ENCODE data around the gene COBL. TPM values are rescaled to one million over a fixed set of nuclear protein-coding genes. Genes with fewer than 3 reads are reported as not detected.

Gene COBL
- total and polyA plus RNA-seq, 10 of the 15 experiments (the other 5 are each of a cell fraction or from before 2014, with no cell fraction given), result 0.21 TPM; not detected in 9

- TF ChIP-seq ZBTB40 (IDR thresholded peaks at IDR 0.05; ENCODE audit: borderline replicate concordance) (no peak), KDM1A (IDR thresholded peaks at IDR 0.05; ENCODE audit: borderline replicate concordance) (no peak), SMARCA5 (IDR thresholded peaks at IDR 0.05) (no peak), STAT3 (IDR thresholded peaks at IDR 0.05; ENCODE audit: low read depth, low read length) (no peak), BHLHE40 (IDR thresholded peaks at IDR 0.05; ENCODE audit: borderline replicate concordance in 1 of 2, low read depth in 2 of 2, low read length in 1 of 2) (no peak)
Measured at GRCh38 chr7:51068401-51068800, 248.2 kb downstream of the COBL start (continued).

GRCh38 chr7:51067757-51068156, 248.9 kb downstream of the COBL start:
- ChIA-PET CTCF (interaction anchor here (1.0 to 1.7 kb wide), 5 partner anchors 15 to 972 kb away, joined by 3 to 6 read pairs (median 3); a partner anchor contains a TSS), POLR2A (no interaction called here), SMC1A (ENCODE audit: uncharacterized antibody, unreplicated experiment) (interaction anchor here (1.5 kb wide), 1 partner anchor 93 kb away, joined by 6 read pairs; no protein-coding TSS in a partner anchor), RAD21 (ENCODE audit: unreplicated experiment) (interaction anchor here (1.1 kb wide), 1 partner anchor 975 kb away, joined by 4 read pairs; the partner anchor contains the start of gene ZPBP)
- no peak overlapping the region for H3K27ac ChIP-seq (ENCODE audit: control insufficient read depth, insufficient read depth)
- H3K36me3 ChIP-seq (ENCODE audit: control insufficient read depth in 2 of 2, insufficient read depth in 2 of 2, low read length in 1 of 2), result no peaks in the 10 kb centered on the region
- no TSS peak for BruUV-seq (replicated peaks)
- no peak overlapping the region for H2AFZ ChIP-seq (ENCODE audit: control insufficient read depth, low read depth, low read length)
- peak; percentile 65; the same call in 2 of the 3 replicates for ATAC-seq
- H3K9me3 ChIP-seq (replicated peaks; ENCODE audit: control insufficient read depth, insufficient read depth, low read length), result no peaks in the 10 kb centered on the region
- H3K79me2 ChIP-seq (ENCODE audit: control insufficient read depth, insufficient read depth, low read length), result no peaks in the 10 kb centered on the region
- WGBS (ENCODE audit: insufficient coverage, insufficient replicate concordance, low lambda C conversion rate, missing lambda C conversion rate), result 48% methylated on average over 7 of the region's 7 CpGs
- DNase-seq (ENCODE audit: low read depth, low spot score), result no peak
- no peak overlapping the region for H3K9ac ChIP-seq (ENCODE audit: control insufficient read depth, insufficient read depth, low read length)
- H3K4me3 ChIP-seq, result no peak overlapping the region
- in situ Hi-C loops (cut with MboI), result no loop called here
- FAIRE-seq, result no peak
- H3K4me2 ChIP-seq (ENCODE audit: control insufficient read depth, insufficient read depth), result no peak overlapping the region
- H3K4me1 ChIP-seq (ENCODE audit: control insufficient read depth, insufficient read depth, low read length), result no peaks in the 10 kb centered on the region
- H3K27me3 ChIP-seq (replicated peaks in 1 of 2; ENCODE audit: control insufficient read depth in 2 of 2, insufficient read depth in 2 of 2, low read length in 1 of 2), result no peaks in the 10 kb centered on the region
- intact Hi-C loops (cut with micrococcal nuclease; ENCODE audit: unreplicated experiment), result loop anchor here (1.0 kb wide), 1 partner anchor 975 kb away; no protein-coding TSS in a partner anchor
- H4K20me1 ChIP-seq (ENCODE audit: control insufficient read depth, insufficient read depth), result no peaks in the 10 kb centered on the region
- TF ChIP-seq RB1 (IDR thresholded peaks at IDR 0.05; ENCODE audit: borderline replicate concordance) (no peak), ATF7 (IDR thresholded peaks at IDR 0.05; ENCODE audit: low read depth) (no peak), E2F4 (IDR thresholded peaks at IDR 0.05; ENCODE audit: low read depth, low read length) (no peak), RAD21 (IDR thresholded peaks at IDR 0.05; ENCODE audit: insufficient read depth, low read depth, low read length) (peak; percentile 46), CEBPZ (IDR thresholded peaks at IDR 0.05; ENCODE audit: low read depth, low read length) (no peak), HCFC1 (IDR thresholded peaks at IDR 0.05; ENCODE audit: low read length) (no peak), JUNB (IDR thresholded peaks at IDR 0.05) (no peak)

Measured in GM12878 (cell line).